ENCODE measurements around the gene SHB.

Gene SHB

GRCh38 chr9:37928552-37929430 lies 140.2 kb downstream of the SHB start:
- ChIA-PET POLR2A (no interaction called here), CTCF (no interaction called here)
- no peak for DNase-seq (ENCODE audit: extremely low spot score)
- TF ChIP-seq L3MBTL2 (conservative IDR thresholded peaks at IDR 0.05) (no peak), HDGF (IDR thresholded peaks at IDR 0.05; ENCODE audit: borderline replicate concordance) (no peak), LEF1 (IDR thresholded peaks at IDR 0.05; ENCODE audit: borderline replicate concordance) (no peak), SP1 (IDR thresholded peaks at IDR 0.05) (no peak), FOXM1 (IDR thresholded peaks at IDR 0.05; ENCODE audit: borderline replicate concordance) (no peak), ARNT (IDR thresholded peaks at IDR 0.05) (no peak)

GRCh38 chr9:37927601-37928551 lies 141.2 kb downstream of the SHB start:
- POLR2A ChIA-PET: no interaction called here
- CTCF ChIA-PET: no interaction called here
- no peak for DNase-seq (ENCODE audit: extremely low spot score)
- TF ChIP-seq BHLHE40 (IDR thresholded peaks at IDR 0.05; ENCODE audit: borderline replicate concordance): no peak
- TF ChIP-seq HDGF (IDR thresholded peaks at IDR 0.05; ENCODE audit: borderline replicate concordance): no peak
- TF ChIP-seq FOXM1 (IDR thresholded peaks at IDR 0.05; ENCODE audit: borderline replicate concordance): no peak
- TF ChIP-seq PKNOX1 (IDR thresholded peaks at IDR 0.05): no peak
- TF ChIP-seq NFRKB (IDR thresholded peaks at IDR 0.05): no peak
- no peak for TF ChIP-seq TARDBP (IDR thresholded peaks at IDR 0.05)

- ChIA-PET CTCF (no interaction called here), POLR2A (no interaction called here)
- no peak for DNase-seq (ENCODE audit: extremely low spot score)
- TF ChIP-seq SP1 (IDR thresholded peaks at IDR 0.05): no peak
- TF ChIP-seq SUZ12 (IDR thresholded peaks at IDR 0.05): no peak
- TF ChIP-seq LEF1 (IDR thresholded peaks at IDR 0.05; ENCODE audit: borderline replicate concordance): no peak
- TF ChIP-seq ARNT (IDR thresholded peaks at IDR 0.05): no peak
- no peak for TF ChIP-seq FOXK2 (IDR thresholded peaks at IDR 0.05)
- TF ChIP-seq FOXA1 (IDR thresholded peaks at IDR 0.05): no peak
- no peak for TF ChIP-seq TARDBP (IDR thresholded peaks at IDR 0.05)
- TF ChIP-seq CTBP1 (IDR thresholded peaks at IDR 0.05; ENCODE audit: borderline replicate concordance): no peak
- no peak for TF ChIP-seq PKNOX1 (IDR thresholded peaks at IDR 0.05)
- TF ChIP-seq BHLHE40 (IDR thresholded peaks at IDR 0.05; ENCODE audit: borderline replicate concordance): no peak
- no peak for TF ChIP-seq NFRKB (IDR thresholded peaks at IDR 0.05)
- TF ChIP-seq ELF4 (IDR thresholded peaks at IDR 0.05): no peak
- no peak for TF ChIP-seq ZNF384 (IDR thresholded peaks at IDR 0.05)
These were observed 141.9 kb downstream of the SHB start for GRCh38 chr9:37927132-37927531.

- ChIA-PET CTCF (no interaction called here), POLR2A (no interaction called here)
- TF ChIP-seq L3MBTL2 (conservative IDR thresholded peaks at IDR 0.05) (no peak), CTBP1 (IDR thresholded peaks at IDR 0.05; ENCODE audit: borderline replicate concordance) (no peak), HDGF (IDR thresholded peaks at IDR 0.05; ENCODE audit: borderline replicate concordance) (no peak), TARDBP (IDR thresholded peaks at IDR 0.05) (no peak), LEF1 (IDR thresholded peaks at IDR 0.05; ENCODE audit: borderline replicate concordance) (no peak), PKNOX1 (IDR thresholded peaks at IDR 0.05) (no peak), ELF4 (IDR thresholded peaks at IDR 0.05) (no peak), SP1 (IDR thresholded peaks at IDR 0.05) (no peak), BHLHE40 (IDR thresholded peaks at IDR 0.05; ENCODE audit: borderline replicate concordance) (no peak), FOXM1 (IDR thresholded peaks at IDR 0.05; ENCODE audit: borderline replicate concordance) (no peak), FOXA1 (IDR thresholded peaks at IDR 0.05) (no peak), FOXK2 (IDR thresholded peaks at IDR 0.05) (no peak), ARNT (IDR thresholded peaks at IDR 0.05) (no peak), SUZ12 (IDR thresholded peaks at IDR 0.05) (no peak), ZNF384 (IDR thresholded peaks at IDR 0.05) (no peak)
- DNase-seq (ENCODE audit: extremely low spot score): no peak
These were observed 142.3 kb downstream of the SHB start for GRCh38 chr9:37926737-37927118.

GRCh38 chr9:37925786-37926736 lies 143.0 kb downstream of the SHB start:
- POLR2A ChIA-PET: no interaction called here
- no peak for DNase-seq (ENCODE audit: extremely low spot score)
- CTCF ChIA-PET: no interaction called here

More at GRCh38 chr9:37925786-37926736, 143.0 kb downstream of the SHB start:
- TF ChIP-seq LEF1 (IDR thresholded peaks at IDR 0.05; ENCODE audit: borderline replicate concordance) (no peak), BHLHE40 (IDR thresholded peaks at IDR 0.05; ENCODE audit: borderline replicate concordance) (no peak), TARDBP (IDR thresholded peaks at IDR 0.05) (no peak), FOXA1 (IDR thresholded peaks at IDR 0.05) (no peak), PKNOX1 (IDR thresholded peaks at IDR 0.05) (no peak), SUZ12 (IDR thresholded peaks at IDR 0.05) (no peak), L3MBTL2 (conservative IDR thresholded peaks at IDR 0.05) (no peak), FOXM1 (IDR thresholded peaks at IDR 0.05; ENCODE audit: borderline replicate concordance) (no peak), ZNF384 (IDR thresholded peaks at IDR 0.05) (no peak), ELF4 (IDR thresholded peaks at IDR 0.05) (no peak), CTBP1 (IDR thresholded peaks at IDR 0.05; ENCODE audit: borderline replicate concordance) (no peak), ARNT (IDR thresholded peaks at IDR 0.05) (no peak), SP1 (IDR thresholded peaks at IDR 0.05) (no peak)
